ENCODE measurements around the gene ETFBKMT. TPM values are rescaled to one million over a fixed set of nuclear protein-coding genes. Genes with fewer than 3 reads are reported as not detected.
"Not testable (repeated sequence)": the region's sequence is repeated elsewhere in the genome, so short reads cannot be mapped to it uniquely, and the experiment has no call there.

ETFBKMT gene
- total and polyA plus RNA-seq, 8 donors, result 3.4 to 4.8 (median 3.8) TPM

DNA sequence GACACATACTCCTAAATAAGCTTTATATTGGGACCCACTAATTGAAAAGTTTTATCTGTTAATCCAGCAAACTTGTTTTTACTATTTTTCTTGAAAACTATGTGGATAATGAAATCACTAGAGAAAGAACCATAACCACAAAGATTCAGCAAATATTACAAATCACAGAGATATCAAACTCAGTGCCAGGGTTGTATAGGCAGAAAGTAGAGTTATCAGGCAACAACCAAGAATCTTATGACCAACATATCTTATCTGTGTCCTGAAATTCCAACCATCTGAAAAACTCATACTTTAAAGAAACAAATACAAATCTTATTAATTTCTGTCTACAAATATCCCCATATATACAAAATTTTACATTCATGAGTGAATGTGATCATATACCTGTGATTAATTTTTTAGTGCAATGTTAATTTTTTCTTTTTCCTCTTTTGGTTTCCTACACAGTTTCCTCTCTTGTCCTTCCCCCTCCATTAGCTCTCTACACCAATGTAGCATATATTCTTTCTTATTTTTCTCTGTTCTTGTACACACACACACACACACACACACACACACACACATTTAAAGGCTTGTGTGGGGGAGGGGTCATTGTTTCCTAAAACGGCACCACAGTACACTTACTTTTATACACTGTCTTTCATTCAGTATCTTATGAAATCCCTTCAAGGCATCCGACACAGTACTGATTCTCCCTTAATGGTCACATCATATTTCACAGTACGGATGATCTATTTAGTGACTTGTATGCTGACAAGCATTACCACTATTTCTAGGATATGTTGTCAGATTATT is 50.7 kb downstream of the ETFBKMT start:
- DNase-seq (no peak), ATAC-seq (no peak)
- TF ChIP-seq, protein P1, sequence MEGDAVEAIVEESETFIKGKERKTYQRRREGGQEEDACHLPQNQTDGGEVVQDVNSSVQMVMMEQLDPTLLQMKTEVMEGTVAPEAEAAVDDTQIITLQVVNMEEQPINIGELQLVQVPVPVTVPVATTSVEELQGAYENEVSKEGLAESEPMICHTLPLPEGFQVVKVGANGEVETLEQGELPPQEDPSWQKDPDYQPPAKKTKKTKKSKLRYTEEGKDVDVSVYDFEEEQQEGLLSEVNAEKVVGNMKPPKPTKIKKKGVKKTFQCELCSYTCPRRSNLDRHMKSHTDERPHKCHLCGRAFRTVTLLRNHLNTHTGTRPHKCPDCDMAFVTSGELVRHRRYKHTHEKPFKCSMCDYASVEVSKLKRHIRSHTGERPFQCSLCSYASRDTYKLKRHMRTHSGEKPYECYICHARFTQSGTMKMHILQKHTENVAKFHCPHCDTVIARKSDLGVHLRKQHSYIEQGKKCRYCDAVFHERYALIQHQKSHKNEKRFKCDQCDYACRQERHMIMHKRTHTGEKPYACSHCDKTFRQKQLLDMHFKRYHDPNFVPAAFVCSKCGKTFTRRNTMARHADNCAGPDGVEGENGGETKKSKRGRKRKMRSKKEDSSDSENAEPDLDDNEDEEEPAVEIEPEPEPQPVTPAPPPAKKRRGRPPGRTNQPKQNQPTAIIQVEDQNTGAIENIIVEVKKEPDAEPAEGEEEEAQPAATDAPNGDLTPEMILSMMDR (IDR thresholded peaks at IDR 0.05), result no peak
- intact Hi-C loops (cut with DNase I), result no loop called here
- Histone ChIP-seq H3K4me3 (no peak overlapping the region), H3K27ac (no peak overlapping the region), H3K9me3 (peaks cover 0 to 26% of the 10 kb centered on the region in 2 donors), H3K36me3 (peaks cover 0 to 25% of the 10 kb centered on the region in 2 donors), H3K4me1 (peaks cover 0 to 12% of the 10 kb centered on the region in 2 donors), H3K27me3 (no peaks in the 10 kb centered on the region)

DNA sequence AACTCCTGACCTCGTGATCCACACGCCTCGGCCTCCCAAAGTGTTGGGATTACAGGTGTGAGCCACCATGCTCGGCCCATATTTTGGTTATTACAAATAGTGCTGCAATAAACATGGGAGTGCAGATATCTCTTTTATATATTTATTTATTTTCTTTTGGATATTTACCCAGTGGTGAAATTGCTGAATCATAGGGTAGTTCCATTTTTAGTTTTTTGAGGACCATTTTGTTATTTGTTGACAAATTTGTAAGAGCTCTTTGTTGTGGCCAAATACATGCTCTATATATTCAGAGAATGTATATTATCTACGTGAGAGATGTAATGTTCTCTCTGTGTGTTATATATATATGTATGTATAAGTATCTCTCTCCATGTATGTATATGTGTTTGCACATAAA is 53.4 kb downstream of the ETFBKMT start:
- intact Hi-C loops (cut with DNase I), result no loop called here
- DNase-seq, result no peak
- Histone ChIP-seq H3K27ac (no peak overlapping the region), H3K36me3 (peaks cover 0 to 18% of the 10 kb centered on the region in 2 donors), H3K4me3 (no peak overlapping the region), H3K4me1 (peaks cover 0 to 20% of the 10 kb centered on the region in 2 donors), H3K9me3 (peaks cover 0 to 23% of the 10 kb centered on the region in 2 donors), H3K27me3 (no peaks in the 10 kb centered on the region)
- no peak for ATAC-seq
- TF ChIP-seq, protein P1 (IDR thresholded peaks at IDR 0.05), result no peak

DNA sequence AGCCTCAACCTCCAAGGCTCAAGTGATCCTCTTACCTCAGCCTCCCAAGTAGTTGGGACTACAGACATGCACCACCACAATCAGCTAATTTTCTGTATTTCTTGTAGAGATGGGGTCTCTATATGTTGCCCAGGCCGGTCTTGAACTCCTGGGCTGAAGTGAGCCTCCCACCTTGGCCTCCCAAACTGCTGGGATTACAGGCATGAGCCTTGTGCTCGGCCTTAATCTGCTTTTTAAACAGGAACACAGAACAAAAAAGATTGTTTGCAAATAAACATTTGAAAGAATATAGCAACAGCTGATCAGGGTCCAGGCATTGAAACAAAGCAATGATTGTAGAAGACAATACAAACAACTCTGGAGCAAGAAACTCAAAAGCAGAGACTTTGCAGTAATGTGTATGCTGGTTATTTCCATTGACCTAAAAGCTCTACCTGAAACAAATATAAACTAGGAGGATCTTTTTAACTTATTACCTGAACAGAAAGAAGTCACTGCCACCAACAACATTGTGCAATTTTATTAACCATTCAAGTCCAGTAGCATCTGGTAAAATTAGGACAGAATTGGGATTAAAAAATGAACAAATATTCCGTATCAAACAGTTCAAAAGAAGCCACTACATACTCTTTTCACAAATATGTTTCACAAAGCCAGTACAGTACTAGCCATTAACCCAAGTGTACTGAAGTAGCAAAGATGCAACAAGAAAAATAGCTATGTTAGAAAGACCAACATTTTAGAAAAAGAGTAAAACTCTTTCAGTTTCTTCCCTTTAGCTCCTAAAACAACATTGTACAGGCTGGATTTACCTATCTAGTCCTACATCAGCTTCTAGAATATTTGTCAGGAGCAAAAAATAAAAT is 55.2 kb downstream of the ETFBKMT start:
- peaks cover 0 to 5% of the 10 kb centered on the region in 2 donors for H3K9me3 ChIP-seq
- no peaks in the 10 kb centered on the region for H3K27me3 ChIP-seq
- H3K36me3 ChIP-seq, result peaks cover 0 to 12% of the 10 kb centered on the region in 2 donors
- DNase-seq (no peak), ATAC-seq (no peak)
- H3K27ac ChIP-seq, result peak overlapping the region; percentile 37 to 90
- H3K4me1 ChIP-seq, result peaks cover 0 to 20% of the 10 kb centered on the region in 2 donors
- intact Hi-C loops (cut with DNase I), result no loop called here
- H3K4me3 ChIP-seq, result no peak overlapping the region
- TF ChIP-seq, protein P1 (IDR thresholded peaks at IDR 0.05), result no peak

DNA sequence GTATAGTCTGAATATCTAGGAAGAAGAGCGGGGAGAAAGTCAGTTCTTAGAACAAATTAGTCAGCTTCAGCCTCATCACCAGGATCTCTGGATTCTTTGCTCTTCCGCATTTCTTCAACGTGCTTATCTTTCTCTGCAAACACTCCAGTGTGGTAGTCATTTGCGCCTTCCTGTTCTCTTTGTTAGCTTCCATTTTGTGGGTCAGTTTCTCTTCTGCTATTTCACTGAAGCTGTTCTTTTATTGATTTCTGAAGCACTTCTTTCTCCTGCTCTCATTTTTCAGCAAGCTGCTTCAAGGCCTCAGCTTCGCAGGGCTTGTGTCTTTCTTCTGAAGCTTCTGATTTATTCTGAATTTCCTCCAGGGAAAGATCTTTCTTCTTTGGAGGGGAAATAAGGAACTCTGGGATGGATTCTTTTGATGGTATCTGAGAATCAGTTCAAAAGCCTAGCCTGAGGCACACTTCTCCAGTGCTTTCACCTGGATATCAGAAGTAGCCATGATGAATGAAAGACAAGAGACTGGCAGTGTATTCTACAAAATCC is 55.9 kb downstream of the ETFBKMT start:
- TF ChIP-seq, protein P1 (IDR thresholded peaks at IDR 0.05), result no peak
- ATAC-seq, result peak; percentile 96
- H3K27ac ChIP-seq, result peak overlapping the region; percentile 37 to 90

DNA sequence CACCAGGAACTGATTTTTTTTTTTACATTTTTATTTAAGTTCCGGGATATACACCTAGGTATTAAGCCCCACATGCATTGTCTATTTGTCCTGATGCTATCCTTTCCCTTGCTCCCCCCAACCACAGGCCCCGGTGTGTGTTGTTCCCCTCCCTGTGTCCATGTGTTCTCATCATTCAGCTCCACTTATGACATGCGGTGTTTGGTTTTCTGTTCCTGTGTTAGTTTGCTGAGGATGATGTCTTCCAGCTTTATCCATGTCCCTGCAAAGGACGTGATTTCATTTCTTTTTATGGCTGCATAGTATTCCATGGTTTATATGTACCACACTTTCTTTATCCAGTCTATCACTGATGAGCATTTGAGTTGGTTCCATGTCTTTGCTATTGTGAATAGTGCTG is 57.5 kb downstream of the ETFBKMT start:
- H3K9me3 ChIP-seq; H3K4me3 ChIP-seq; DNase-seq; intact Hi-C loops (cut with DNase I); ATAC-seq; H3K27ac ChIP-seq; H3K27me3 ChIP-seq: not testable (repeated sequence)
- peaks cover 0 to 11% of the 10 kb centered on the region in 2 donors for H3K36me3 ChIP-seq
- H3K4me1 ChIP-seq, result peaks cover 0 to 20% of the 10 kb centered on the region in 2 donors

More for the DNA sequence above, 55.9 kb downstream of the ETFBKMT start:
- Histone ChIP-seq H3K36me3 (peaks cover 0 to 11% of the 10 kb centered on the region in 2 donors), H3K4me1 (peaks cover 0 to 20% of the 10 kb centered on the region in 2 donors), H3K27me3 (no peaks in the 10 kb centered on the region), H3K9me3 (peaks cover 0 to 4% of the 10 kb centered on the region in 2 donors), H3K4me3 (no peak overlapping the region)
- intact Hi-C loops (cut with DNase I), result no loop called here
- peak in 1 of 4 donors; percentile 19 for DNase-seq

DNA sequence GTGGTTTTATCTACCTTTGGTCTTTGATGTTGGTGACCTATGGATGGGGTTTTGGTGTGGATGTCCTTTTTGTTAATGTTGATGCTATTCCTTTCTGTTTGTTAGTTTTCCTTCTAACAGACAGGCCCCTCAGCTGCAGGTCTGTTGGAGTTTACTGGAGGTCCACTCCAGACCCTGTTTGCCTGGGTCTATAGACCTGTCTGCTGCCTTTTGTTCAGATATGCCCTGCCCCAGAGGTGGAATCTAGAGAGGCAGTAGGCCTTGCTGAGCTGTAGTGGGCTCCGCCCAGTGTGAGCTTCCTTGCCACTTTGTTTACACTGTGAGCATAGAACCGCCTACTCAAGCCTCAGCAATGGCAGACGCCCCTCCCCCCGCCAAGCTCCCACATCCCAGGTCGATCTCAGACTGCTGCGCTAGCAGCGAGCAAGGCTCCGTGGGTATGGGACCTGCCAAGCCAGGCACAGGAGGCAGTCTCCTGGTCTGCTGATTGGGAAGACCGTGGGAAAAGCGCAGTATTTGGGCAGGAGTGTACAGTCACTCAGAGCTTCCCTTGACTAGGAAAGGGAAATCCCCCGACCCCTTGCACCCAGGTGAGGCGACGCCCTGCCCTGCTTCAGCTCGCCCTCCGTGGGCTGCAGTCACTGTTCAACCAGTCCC is 59.2 kb downstream of the ETFBKMT start:
- ATAC-seq; intact Hi-C loops (cut with DNase I); H3K27me3 ChIP-seq; H3K27ac ChIP-seq; H3K9me3 ChIP-seq; H3K4me3 ChIP-seq; DNase-seq: not testable (repeated sequence)
- H3K36me3 ChIP-seq, result peaks cover 0 to 11% of the 10 kb centered on the region in 2 donors
- H3K4me1 ChIP-seq, result peaks cover 0 to 20% of the 10 kb centered on the region in 2 donors
